ENCODE results near the gene B9D1. TPM values are rescaled to one million over a fixed set of nuclear protein-coding genes. Genes with fewer than 3 reads are reported as not detected.

The B9D1 gene
- total RNA-seq, 1 experiment from 2014 or later: 41.5 TPM

DNA sequence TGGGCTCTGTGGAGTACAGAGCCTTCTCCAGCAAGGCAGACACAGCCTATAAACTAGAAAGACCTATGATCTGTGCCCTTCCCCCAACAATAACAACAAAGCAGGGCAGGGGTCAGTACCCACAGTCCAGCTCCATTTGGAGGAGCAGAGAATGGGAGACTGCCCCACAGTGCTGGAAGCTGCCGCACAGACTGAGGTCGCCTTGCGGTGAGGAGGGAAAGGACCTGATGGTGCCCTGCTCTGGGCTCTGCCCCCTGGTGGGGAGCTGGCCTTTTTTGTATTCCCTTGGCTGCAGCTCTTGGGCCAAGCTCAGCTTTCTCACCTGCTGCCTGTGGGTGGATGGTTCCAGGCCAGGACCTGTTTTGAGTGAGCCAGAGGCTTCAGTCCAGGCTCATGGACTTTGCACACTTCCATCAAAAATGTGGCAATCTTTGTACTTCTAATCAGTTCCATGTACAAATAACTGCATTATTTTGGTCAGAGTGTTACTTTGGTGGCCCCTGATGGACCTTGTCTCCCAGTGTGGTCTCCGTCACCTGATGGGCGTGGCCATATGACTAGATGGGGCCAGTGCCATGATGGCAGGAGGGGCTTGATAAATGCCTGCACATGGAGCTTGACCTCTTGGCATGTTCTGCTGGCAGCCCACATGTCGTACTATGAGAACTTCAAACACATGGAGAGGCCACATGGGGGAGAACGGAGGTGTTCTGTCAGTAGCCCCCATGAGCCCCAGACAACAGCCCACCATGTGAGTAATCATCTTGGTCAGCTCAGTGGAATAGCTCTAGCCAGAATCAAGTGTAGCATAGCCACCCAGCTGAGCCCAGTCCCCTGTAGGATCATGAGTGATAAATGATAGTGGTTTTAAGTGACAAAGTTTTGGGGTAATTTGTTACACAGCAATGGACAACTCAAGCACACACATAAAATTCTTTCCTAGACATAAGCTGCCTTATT lies 24.2 kb downstream of the B9D1 start:
- DNase-seq (ENCODE audit: low spot score): peak; percentile 31

DNA sequence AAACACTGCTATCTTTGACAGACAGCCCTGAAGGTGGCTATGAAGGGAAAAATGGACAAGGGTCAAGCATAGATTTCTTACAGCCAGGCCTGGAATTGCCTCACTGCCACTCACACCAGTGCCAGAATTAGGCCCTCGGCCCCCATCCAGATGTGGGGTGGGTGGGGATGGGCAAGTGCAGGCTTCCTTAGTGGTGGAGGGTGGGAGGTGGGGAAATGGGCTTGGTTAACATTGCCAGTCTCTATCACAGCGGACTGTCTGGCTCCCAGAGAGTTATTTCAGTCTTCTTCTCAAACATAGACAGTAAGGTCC lies 24.9 kb downstream of the B9D1 start:
- no peak for DNase-seq (ENCODE audit: low spot score)

DNA sequence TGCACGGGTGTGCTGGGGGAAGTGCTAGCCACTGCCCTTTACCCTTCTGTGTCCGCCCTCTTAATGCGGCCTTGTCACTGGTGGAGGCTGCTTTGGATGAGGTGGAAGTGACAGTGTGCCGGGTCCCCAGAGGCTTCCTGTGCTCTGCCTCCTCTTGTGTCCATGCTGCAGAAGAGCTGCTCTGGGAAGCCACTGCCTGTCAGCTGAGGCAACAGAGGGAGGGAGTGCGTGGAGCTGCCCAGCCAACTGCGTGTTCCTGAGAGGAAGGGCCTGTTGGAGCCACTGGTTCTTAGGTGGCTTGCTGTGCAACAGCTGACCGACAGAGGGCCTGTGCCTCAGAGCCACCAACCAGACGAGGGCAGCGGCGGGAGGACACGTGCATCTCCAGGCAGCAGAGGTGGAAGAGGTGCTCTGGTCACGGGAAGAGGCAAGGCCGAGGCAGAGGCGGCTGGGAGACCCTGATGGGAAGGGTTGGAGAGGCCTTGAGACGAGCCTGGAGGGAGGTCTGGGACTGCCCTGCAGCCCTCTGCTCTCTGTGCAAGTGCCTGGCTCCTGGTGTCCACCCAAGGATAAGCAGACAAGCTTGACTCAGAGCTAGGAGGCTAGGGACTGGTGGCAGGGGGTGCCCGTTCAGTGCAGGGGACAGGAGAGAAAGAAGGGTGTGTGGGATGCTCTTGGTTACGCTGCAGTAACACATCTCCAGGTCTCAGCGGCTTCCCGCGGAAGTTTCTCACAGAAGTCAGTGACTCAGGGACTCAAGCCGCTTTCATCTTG lies 25.4 kb downstream of the B9D1 start:
- no peak for DNase-seq (ENCODE audit: low spot score)

DNA sequence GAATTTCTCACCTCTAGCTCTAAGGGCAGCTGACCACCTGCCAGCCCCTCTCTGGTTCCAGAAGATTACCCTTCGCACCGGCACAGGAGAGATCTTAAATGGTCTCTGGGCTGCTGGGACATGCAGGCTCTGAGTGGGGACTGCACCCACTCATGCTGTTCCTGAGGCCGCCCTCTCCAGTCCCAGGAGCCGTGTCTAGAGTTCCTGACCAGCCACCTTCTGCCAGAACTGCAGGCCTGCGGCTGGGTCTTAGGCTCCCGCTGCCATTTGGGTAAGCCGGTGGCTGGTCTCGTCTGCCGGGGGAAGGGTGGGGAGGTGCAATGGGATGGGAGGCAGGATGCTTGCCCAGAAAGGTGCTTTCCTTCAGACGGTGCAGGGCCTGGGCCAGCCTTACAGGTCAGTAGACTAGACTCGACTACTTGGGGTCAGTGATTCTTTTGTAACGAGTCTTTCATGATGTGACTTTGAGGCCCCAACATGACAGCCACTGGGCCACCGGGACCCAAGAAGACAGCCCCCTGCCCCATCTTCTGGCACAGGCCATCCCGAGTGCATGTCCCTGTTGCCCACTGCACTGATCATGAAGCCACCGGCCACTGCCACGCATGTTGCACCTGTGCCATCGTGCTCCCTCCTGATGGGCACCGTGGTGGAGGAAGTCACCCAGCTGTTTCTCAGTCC lies 26.4 kb downstream of the B9D1 start:
- no peak for DNase-seq (ENCODE audit: low spot score)

DNA sequence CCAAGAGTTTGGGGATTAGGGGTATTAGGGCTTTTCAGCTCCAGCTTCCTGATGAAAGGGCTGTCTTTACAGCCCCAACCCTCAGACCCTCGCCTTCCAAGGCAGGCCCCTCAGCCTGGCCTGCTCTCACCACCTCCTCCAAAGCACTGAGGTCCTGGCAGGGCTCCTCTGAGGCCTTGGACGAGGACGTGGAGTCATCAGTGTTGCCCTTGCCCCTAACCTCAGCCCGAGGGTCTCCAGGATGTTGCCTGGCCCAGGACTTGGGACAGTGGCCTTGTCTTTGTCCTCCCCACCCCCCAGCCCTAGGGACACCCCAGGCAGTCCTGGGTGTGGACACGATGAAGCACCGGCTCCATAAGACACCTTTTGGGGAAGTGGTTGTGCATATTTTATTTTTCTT lies 28.2 kb downstream of the B9D1 start:
- no peak for DNase-seq (ENCODE audit: low spot score)

DNA sequence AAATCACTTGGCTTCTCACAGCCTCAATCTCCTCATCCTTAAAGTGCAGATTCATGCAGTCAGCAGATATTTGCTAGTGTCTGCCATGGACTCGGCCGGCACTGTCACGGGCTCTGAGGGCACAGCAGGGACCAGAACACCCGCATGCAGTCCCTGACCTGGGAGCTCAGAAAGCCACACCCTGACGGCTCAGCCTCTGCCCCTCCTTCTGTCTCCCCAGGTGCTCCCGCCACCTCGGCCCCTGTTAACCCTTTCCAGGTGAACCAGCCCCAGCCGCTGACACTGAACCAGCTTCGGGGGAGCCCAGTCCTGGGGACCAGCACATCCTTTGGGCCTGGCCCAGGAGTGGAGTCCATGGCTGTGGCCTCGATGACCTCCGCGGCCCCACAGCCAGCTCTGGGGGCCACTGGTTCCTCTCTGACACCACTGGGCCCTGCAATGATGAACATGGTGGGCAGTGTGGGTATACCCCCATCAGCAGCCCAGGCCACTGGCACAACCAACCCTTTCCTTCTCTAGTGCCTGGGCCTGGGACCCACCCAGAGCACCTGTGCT lies 28.7 kb downstream of the B9D1 start:
- DNase-seq (ENCODE audit: low spot score): no peak

DNA sequence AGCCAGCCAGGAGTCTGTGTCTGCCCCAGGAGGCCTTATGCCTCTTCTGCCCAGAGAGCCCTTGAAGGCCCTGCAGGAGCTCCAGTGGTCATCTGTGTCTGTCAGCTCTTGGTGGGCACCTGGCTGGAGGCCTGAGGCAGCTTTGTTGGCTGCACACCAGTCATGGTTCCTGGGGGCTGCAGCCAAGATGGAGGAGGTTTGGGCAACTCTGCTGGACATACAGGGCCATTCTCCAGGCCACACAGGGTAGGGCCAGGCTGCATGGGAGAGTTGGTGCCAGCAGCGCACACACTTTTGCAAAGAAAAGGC lies 29.4 kb downstream of the B9D1 start:
- DNase-seq (ENCODE audit: low spot score): no peak

DNA sequence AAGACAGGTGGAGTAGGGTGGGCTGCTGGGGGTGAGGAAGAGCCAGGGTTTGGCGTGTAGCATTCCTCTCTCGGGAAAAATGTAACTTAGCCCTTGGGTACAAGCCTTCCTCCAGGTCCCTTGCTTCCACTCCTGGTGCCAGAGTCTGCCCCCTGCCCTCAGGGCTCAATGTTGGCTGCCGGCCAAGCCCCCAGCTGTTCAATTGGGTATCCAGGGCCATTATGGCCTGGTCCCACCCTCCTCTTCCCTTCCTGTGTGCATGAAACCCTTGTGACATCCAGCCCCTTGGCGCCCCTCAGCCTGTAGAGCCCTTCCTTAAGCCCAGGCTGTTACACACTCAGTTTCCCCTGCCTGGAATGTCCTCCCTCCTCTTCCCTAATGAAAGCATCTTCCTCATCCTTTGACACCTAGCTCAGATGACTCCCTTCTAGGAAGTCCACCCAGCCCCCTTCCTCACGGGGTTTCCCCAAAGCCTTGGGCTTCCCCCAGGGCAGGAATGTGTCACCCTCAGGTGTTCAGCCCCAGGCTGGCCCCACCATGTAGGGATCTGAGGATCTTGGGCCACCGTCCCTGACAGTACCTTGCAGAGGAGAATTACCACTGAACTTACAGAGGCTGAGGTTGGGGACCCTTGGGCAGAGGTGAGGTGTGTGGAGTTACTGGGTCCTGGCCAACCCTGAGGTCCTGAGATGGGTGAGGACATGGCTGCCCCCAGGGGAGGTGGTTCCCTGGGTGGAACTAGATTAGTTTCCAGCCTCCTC lies 30.0 kb downstream of the B9D1 start:
- no peak for DNase-seq (ENCODE audit: low spot score)

DNA sequence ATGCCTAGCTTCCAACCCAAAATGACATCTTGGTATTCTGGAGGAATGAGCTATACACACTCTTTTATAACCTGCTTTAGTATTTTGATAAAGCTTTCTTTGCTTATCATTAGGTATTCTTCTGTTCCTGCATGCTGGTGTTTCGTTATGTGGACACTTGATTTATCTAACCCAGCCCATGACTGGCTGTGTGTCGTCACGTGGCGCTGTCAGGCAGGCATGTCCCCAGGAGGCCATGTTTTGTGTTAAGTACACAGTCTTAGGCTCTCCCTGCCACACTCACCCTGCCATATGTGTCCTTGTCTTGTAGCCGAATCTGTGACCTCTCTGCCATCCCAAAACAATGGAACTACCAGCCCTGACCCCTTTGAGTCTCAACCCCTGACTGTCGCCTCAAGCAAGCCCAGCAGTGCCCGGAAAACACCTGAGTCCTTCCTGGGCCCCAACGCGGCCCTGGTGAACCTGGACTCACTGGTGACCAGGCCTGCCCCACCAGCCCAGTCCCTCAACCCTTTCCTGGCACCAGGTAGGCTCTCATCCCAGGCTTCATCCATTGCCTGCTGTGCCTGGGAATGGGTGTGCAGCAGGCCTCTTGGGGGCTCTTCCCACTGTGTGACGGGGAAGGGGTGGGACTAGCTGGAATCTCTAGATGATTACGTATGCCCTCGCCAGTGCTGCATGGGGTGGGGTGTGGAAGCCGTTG lies 30.8 kb downstream of the B9D1 start:
- DNase-seq (ENCODE audit: low spot score): no peak

DNA sequence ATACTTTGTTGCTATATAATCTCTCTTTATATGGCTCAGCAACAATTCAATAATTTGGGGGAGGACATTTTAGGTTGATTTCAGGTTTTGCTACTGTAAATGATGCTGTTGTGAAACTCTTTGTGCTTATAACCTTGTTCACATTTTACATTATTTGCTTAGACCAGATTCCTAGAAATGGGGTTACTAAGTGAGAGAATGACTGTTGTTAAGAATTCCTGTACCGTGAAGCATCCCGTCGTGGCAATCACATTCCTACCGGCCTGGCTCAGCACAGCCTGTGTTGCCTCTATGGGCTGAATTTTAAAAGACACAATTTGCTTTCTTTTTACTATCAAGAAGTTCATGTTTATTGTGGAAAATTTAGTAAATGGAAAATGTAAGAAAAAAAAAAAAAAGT lies 31.4 kb downstream of the B9D1 start:
- DNase-seq (ENCODE audit: low spot score): peak; percentile 69

DNA sequence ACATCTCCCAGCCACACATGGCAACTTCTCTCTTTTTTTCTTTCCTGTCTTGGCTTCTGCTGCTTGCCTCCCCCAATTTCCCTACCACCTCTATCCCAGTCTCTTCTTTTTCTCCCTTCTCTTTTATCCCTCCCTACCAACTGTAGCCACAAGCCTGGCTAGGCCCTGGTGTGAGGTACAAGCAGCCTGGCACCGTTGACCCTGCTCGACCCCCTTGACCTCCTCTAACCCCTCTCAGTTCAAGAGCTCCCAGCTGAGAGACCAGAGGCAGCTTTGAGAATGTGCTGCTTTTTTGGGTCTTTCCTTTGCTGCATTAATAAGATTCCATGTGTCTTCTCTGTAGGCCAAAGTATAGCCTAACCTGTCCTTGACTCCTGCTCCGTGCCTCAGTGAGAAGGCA lies 32.3 kb downstream of the B9D1 start:
- DNase-seq (ENCODE audit: low spot score): no peak

DNA sequence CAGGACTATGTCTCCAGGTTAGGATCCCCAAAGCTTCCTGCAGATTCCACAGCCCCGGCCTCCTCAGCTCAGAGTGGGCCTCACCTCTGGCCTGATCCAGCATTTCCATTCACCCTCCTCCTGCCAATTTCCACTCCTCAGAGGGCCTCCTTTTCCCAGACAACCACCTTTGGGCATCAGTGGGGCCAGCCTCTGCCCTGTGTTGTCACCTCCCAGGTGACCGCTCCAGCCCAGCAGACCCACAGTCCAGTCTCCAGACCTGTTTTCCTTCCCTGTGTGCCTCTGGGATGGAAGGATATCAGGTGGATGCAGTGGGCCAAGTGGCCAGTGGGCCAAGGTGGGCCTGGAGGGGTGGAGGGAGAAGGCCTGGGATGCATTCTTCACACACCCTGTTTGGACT lies 32.7 kb downstream of the B9D1 start:
- no peak for DNase-seq (ENCODE audit: low spot score)

DNA sequence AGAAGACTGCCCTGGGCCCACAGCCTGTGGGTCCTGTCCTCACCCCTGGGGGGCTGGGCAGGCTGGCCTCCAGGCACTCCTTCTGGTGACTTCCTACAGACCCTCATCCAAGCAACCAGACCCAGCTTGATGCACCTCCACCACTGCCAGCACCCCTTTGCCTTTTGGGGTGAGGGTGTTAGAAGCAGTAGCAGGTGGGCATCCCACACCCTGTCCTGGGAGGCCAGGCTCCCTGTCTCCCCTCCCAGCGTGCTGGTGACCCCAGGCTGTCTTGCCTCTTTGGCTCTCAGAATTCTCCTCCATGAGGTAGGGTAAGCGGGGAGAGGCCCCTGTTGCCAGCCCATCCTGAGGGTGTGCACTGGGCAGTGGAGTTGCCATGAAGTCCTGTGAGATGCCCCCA lies 33.4 kb downstream of the B9D1 start:
- no peak for DNase-seq (ENCODE audit: low spot score)

DNA sequence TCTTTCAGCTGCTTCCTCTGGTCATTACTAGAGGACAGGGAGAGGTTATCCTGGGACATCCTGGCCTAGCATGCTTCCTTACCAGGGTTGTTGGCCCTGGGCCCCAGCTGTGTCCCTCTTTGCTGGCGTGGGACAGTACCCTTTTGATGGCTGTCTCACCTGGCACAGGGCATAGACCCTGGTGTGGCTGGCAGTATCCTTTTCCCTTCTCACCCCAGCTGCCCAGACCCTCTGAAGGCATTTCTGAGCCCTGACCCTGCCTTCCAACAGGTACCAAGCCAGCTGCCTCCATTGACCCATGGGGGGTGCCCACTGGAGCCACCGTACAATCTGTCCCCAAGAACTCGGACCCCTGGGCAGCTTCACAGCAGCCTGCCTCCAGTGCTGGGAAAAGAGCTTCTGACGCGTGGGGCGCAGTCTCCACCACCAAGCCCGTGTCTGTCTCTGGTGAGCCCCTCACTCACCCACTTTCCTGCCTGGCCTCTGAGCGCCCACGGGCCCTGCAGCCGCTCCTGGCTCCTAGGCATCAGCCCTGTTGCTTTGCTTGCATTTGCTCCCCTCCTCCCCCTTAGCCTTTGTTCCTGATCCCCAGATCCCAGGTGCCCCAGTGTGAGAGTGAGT lies 34.0 kb downstream of the B9D1 start:
- no peak for DNase-seq (ENCODE audit: low spot score)

DNA sequence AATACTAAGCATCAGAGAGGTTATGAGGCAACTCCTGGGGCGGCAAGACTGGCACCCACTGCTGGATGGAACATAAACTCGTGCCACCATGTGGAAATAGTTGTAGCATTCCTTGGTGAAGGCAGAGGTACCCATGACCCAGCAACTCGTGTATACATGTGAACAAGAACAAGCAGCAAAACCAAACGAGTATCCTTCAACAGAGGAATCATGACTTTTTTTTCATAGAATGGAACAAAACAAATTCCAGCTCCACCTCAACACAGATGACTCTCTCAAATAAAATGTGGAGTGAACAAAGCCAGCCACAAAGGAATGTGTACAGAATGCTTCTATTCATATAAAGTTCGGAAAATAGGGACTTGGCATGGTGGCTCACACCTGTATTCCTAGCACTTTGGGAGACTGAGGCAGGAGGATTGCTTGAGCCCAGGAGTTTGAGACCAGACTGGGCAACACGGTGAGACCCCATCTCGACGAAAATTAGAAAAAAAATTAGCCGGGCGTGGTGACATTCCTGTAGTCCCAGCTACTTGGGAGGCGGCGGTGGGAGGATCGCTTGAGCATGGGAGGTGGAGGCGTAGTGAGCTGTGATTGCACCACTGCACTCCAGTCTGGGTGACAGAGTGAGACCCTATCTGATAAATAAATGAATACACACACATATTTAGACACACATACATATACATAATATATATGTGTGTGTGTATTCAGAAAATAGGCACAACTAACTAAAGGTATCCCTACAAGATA lies 35.3 kb downstream of the B9D1 start:
- DNase-seq (ENCODE audit: low spot score): peak; percentile 91

DNA sequence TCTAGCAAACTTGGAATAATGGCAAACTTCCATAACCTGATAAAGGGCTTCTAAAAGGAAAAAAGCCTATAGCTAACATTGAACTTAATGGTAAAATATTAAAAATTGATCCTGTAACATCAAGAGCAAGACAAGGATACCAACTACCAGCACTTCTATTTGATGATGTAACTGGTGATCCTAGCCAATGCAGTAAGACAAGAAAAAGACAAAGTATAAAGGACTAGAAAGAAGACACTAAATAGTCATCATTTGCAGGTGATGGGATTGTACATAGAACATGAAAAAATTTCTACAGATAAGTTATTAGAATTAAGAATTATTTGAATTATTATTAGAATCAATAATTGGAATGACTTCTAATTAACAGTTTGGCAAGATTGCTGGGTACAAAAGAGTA lies 37.0 kb downstream of the B9D1 start:
- no peak for DNase-seq (ENCODE audit: low spot score)

DNA sequence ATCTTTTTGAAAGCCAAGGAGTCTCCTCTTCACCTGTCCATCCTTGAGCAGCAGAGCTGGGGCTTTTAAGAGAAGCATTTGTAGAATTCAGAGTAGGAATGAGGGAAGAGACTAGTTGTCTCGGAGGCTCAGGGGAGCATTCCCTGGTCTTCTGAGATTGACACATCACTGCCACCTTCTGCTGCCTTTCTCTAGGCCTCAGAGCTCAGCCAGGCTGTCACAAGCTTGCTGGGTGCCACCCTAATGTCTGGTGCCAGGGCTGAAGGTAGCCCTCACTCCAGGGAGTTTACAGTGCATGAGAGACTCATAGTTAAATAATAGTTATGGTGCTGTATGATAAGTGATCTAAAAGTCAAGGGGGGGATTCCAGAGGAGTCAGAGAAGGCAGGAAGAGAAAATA lies 39.7 kb downstream of the B9D1 start:
- DNase-seq (ENCODE audit: low spot score): no peak

DNA sequence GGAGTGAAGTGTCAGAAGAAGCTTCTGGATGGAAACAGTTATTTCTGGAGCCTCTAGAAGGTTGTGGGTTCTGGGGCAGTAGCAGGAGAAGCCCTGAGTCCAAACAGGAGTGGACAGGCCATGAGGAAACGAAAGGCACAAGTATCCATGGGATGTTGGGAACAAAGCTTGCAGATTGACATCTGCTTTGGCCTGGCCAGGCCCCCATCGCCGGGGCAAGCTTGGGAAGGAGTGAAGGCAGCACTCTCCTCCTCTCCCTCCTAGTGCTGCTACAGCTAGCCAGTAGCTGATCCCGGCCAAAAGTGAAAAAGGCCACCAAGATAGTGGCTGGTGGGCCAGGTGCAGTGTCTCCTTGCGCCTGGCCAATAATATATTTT lies 40.4 kb downstream of the B9D1 start:
- DNase-seq (ENCODE audit: low spot score): no peak

DNA sequence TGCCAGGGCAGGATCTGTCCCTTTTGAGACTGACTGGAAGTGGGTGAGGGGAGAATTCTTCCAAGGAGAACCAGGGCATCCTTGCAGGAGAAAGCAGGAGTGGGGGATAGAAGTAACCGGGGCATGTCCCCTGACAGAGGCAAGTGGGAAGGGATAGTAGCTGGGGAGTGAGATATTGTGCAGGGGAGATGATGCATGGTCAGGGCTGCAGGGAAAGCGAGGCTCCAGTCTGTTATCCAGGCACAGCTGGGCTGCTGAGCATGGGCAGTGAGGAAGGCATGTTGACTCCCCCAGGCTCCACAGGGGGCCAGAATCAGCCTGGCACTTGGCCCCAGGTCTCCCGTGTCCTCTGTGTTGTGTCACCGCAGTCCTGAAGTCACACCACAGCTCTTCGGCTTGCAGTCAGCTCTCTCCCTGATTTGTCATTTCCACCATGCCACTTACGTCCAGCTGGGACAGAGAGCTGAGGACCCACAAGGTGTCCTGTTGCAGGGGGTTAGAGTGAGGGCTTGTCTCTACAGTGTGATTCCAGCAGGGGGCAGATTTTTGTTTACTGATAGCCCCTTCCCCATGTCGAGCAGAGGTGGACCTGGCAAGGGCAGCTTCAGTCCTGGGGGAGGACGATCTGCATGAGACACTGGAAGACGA lies 40.9 kb downstream of the B9D1 start:
- no peak for DNase-seq (ENCODE audit: low spot score)

Measured in A172 (cell line).